Effector memory CD8-positive, alpha-beta T cell (primary cell): ENCODE measurements around the gene RHBDF1.

ENCODE experiments used
- ATAC-seq: fragments of 150-1000 bp; cut with Tn5 transposase; replicated peaks from 2 replicates; pipeline ENCODE4 v1.10.0; 2021; ENCODE audit warnings: mild to moderate bottlenecking, moderate library complexity
- DNase-seq, 3 experiments: peaks; one replicate each; pipeline ENCODE4 v3.0.0; 2021
- H3K27ac Mint-ChIP-seq, 2 donors: one replicate each; pipeline ENCODE4 v1.8.0; 2022; ENCODE audit warnings: mild to moderate bottlenecking in 2 of 2, mixed read lengths in 2 of 2, moderate library complexity in 2 of 2
- H3K27me3 Mint-ChIP-seq, 2 donors: one replicate each; pipeline ENCODE4 v1.8.0; 2022; ENCODE audit warnings: mixed read lengths in 2 of 2
- H3K36me3 Mint-ChIP-seq: one replicate; pipeline ENCODE4 v1.8.0; 2022; ENCODE audit warnings: mild to moderate bottlenecking, moderate library complexity, mixed read lengths; ENCODE audit not compliant: insufficient read depth
- H3K4me1 Mint-ChIP-seq, 2 donors: one replicate each; pipeline ENCODE4 v1.8.0; 2022; ENCODE audit warnings: low read depth in 2 of 2, mixed read lengths in 2 of 2
- H3K4me3 Mint-ChIP-seq, 2 donors: one replicate each; pipeline ENCODE4 v1.8.0; 2022; ENCODE audit warnings: mild to moderate bottlenecking in 2 of 2, mixed read lengths in 2 of 2, moderate library complexity in 2 of 2
- H3K9me3 Mint-ChIP-seq, 2 donors: one replicate each; pipeline ENCODE4 v1.8.0; 2022; ENCODE audit warnings: mixed read lengths in 2 of 2

Gene RHBDF1

DNA sequence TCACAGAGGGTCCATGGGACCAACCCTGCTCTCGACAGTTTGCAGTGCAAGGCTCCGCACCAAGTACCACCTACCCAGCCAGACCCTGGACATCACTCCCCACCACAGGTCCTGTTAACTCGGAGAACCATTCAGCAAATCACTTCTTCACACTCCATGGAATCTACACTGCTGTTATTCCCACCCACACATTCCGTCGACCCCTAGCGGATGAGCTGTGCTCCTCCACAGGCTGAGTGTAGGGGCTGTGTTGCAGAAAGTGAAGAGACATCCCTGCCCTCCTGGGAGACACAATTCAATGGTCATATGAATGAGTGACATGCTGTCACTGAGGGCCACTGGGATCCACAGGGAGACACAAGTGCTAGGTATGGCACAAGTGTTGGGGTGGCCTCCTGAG, 33.1 kb upstream of the RHBDF1 start:
- Mint-ChIP-seq H3K4me1 (no peaks in the 10 kb centered on the region), H3K27ac (no peak overlapping the region), H3K9me3 (no peaks in the 10 kb centered on the region), H3K36me3 (peaks cover 35% of the 10 kb centered on the region), H3K27me3 (no peaks in the 10 kb centered on the region), H3K4me3 (no peak overlapping the region)
- ATAC-seq: no peak
- no peak for DNase-seq

DNA sequence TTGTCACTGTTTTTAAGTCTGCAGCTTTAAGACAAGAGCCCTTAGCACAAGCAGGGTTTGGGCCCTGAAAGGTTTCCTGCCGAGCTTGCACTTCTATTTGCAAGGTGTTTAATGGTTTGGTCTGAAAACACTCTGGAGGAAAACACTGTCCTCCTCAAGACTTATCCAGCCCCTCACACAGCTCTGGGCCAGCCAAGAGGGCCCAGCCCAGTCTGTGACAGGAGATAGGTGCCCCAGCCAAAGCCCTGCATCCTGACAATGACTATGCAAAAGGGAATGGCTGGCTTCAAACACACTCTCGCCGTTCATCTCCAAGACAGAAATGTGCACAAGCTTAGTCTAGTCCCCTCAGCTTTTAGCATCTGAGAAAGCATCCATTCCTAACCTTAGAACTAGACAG, 32.5 kb upstream of the RHBDF1 start:
- no peaks in the 10 kb centered on the region for H3K9me3 Mint-ChIP-seq

DNA sequence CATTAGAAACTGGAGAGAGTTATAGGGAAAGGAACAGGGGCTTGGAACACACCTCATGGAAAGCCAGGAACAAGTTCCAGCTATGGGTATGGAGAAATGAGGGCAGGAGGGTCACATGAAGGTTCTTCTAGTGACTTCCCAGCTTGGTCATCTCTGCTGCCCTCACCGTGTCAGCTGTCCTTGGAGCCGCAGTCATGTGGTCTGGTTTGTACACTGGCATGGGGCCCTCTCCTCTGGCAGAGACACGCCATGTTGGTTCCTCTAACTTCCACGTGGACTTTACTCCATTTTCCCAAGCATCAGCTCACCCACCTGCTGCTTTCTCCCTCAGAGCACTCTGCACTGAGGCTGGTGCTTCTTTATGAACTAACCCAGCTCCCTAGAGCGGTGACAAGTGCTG, 31.9 kb upstream of the RHBDF1 start:
- no peak for ATAC-seq
- Mint-ChIP-seq H3K4me3 (no peak overlapping the region), H3K27me3 (no peaks in the 10 kb centered on the region), H3K4me1 (no peaks in the 10 kb centered on the region), H3K9me3 (no peaks in the 10 kb centered on the region), H3K36me3 (peaks cover 34% of the 10 kb centered on the region), H3K27ac (no peak overlapping the region)
- no peak for DNase-seq

More for the DNA sequence above, 32.5 kb upstream of the RHBDF1 start:
- ATAC-seq (no peak), DNase-seq (no peak)
- H3K4me3 Mint-ChIP-seq: no peak overlapping the region
- H3K36me3 Mint-ChIP-seq: peaks cover 36% of the 10 kb centered on the region
- no peaks in the 10 kb centered on the region for H3K4me1 Mint-ChIP-seq
- H3K27me3 Mint-ChIP-seq: no peaks in the 10 kb centered on the region
- H3K27ac Mint-ChIP-seq: no peak overlapping the region

DNA sequence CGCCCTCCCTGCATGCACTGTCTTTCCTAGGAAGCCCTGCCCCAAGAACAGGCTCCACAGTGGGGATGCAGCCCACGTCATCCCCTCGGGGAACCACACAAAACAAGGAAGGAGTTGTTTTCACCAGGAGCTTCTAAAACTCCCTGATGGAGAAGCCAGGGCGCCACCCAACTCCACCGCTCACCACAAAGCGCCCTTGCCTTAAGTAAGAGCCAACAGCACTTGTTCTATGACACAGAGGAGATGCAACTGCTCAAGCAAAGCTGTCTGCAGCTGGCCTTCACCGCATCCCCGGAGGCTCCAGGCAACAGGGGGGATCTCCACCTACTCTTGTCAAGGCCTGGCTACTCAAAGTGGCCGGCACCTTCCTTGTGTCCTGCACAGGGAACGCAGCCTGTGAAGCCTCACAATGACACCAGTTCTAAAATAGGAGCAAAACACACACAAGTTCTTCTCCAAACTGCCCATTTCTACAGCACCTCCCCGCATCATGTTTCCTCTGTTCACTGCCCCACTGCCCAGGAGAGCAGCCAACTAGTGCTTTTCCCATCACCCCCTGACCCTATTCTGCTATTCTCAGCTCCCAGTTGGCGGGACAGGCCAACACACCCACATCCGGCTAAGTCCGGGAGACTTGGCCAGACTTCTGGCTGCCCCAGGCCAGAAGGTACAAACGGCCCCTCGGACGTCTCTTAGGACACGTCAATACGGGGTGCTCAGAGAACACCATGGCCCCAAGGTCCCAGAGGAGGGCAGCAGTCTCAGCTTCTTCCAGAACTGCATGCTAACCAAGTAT, 29.8 kb upstream of the RHBDF1 start:
- peaks cover 0 to 3% of the 10 kb centered on the region in 2 donors for H3K4me1 Mint-ChIP-seq

DNA sequence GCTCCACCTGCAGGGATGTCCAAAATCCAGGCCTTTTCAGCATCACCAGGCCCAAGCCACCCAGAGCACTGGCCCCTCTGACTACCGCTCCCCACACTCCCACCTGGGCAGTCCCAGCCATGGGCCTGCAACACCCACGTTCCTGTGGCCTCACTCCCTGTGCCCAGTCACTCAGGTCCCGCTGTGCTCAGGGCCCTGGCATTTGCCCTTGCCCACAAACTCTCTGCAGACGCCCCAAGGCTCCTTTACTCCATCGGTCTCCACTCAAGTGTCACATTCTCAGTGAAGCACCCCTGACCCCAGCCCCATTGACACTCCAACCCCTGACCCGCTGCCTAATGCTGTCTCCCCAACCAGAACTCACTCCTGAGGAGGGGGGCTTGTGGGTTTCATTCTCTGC, 29.2 kb upstream of the RHBDF1 start:
- Mint-ChIP-seq H3K4me3 (no peak overlapping the region), H3K9me3 (no peaks in the 10 kb centered on the region), H3K27me3 (no peaks in the 10 kb centered on the region), H3K27ac (peak overlapping the region in 1 of 2 donors; percentile 21), H3K36me3 (peaks cover 21% of the 10 kb centered on the region), H3K4me1 (peaks cover 3 to 6% of the 10 kb centered on the region in 2 donors)
- ATAC-seq (no peak), DNase-seq (no peak)

More for the DNA sequence above, 29.8 kb upstream of the RHBDF1 start:
- peaks cover 21% of the 10 kb centered on the region for H3K36me3 Mint-ChIP-seq
- H3K27me3 Mint-ChIP-seq: no peaks in the 10 kb centered on the region
- ATAC-seq (no peak), DNase-seq (no peak)
- H3K4me3 Mint-ChIP-seq: no peak overlapping the region
- no peaks in the 10 kb centered on the region for H3K9me3 Mint-ChIP-seq
- H3K27ac Mint-ChIP-seq: peak overlapping the region in 1 of 2 donors; percentile 21

DNA sequence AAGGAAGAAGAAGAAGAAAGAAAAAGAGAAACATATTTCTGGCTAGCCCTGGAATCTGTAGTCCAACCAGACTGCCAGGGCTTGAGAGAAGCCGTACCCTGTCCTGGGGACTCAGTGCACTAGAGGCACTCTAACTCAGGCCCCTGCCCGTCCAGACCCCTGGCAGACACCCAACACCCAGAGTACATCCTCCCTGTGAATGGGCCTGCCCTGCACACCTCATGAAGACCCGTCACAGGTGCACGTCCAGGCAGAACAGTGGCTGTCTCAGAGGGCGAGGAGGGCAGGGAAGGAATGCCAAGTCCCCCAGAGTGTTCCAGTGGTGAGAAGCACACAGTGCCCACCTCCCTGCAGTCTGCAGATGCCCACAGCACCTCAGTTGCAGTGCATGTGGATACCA, 28.6 kb upstream of the RHBDF1 start:
- Mint-ChIP-seq H3K4me3 (no peak overlapping the region), H3K27ac (no peak overlapping the region), H3K4me1 (peaks cover 3 to 6% of the 10 kb centered on the region in 2 donors), H3K9me3 (no peaks in the 10 kb centered on the region), H3K27me3 (no peaks in the 10 kb centered on the region), H3K36me3 (peaks cover 21% of the 10 kb centered on the region)
- DNase-seq (no peak), ATAC-seq (no peak)

DNA sequence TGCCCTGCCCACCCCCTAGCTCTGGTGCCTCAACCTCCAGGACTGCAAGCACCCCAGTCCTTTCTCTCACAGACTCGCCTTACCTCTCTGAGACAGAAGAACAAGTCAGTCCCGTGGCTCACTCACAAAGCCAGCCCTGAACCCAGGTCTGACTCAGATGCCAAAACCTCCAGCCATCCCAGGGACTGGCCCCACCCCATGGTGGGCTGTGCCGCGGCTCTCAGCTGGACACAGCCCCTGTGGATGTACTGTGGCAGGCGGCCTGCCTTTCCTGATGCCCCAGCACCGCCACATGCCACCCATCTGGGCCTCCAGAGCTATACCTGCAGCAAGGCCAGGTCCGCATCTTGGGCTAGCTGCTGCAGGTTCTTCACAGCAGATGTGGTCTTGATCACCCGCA, 25.4 kb upstream of the RHBDF1 start:
- peaks cover 3 to 6% of the 10 kb centered on the region in 2 donors for H3K4me1 Mint-ChIP-seq
- no peaks in the 10 kb centered on the region for H3K27me3 Mint-ChIP-seq
- H3K27ac Mint-ChIP-seq: no peak overlapping the region
- DNase-seq (no peak), ATAC-seq (no peak)
- no peak overlapping the region for H3K4me3 Mint-ChIP-seq
- no peaks in the 10 kb centered on the region for H3K9me3 Mint-ChIP-seq
- peaks cover 5% of the 10 kb centered on the region for H3K36me3 Mint-ChIP-seq

DNA sequence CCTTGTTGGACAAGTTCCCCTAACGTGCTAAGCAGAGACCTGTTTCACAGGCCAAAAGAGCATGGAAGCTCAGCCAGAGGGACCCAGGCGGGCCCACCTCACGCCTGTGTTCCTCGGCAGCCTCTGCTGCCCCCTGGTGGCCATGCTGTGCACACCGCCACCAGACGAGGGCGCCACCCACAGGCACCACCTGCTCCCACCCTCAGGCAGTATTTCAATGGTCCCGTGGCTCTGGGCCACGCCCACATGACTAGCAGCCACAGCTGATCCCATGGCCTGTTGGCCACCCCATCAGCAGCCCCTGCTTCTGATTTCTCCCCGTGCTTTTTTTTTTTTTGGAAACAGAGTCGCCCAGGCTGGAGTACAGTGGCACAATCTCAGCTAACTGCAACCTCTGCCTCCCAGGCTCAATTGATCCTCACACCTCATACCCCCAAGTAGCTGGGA, 24.5 kb upstream of the RHBDF1 start:
- no peak overlapping the region for H3K27ac Mint-ChIP-seq
- DNase-seq (peak; percentile 88 to 92 (median 91)), ATAC-seq (peak; percentile 99)
- peaks cover 5% of the 10 kb centered on the region for H3K36me3 Mint-ChIP-seq
- peaks cover 6% of the 10 kb centered on the region in 2 donors for H3K4me1 Mint-ChIP-seq
- H3K9me3 Mint-ChIP-seq: no peaks in the 10 kb centered on the region
- no peak overlapping the region for H3K4me3 Mint-ChIP-seq
- H3K27me3 Mint-ChIP-seq: no peaks in the 10 kb centered on the region

DNA sequence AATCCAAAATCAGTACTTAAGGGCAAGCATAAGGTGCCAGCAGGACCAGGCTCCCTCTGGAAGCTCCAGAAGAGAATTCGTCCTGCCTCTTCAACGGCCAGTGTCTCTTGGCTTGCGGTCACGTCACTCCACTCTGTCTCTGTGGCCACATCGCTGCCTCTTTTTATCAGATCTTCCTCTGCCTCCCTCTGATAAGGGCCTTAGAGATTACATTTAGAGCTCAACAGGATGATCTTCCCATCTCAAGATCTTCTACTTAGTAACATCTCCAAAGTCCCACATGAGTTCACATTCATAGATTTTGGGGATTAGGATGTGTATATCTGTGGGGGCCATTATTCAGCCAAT, 22.5 kb upstream of the RHBDF1 start:
- Mint-ChIP-seq H3K27me3 (no peaks in the 10 kb centered on the region), H3K9me3 (no peaks in the 10 kb centered on the region), H3K36me3 (peaks cover 9% of the 10 kb centered on the region), H3K4me3 (no peak overlapping the region), H3K27ac (peak overlapping the region in 1 of 2 donors; percentile 51), H3K4me1 (peaks cover 6% of the 10 kb centered on the region in 2 donors)
- no peak for DNase-seq
- no peak for ATAC-seq

DNA sequence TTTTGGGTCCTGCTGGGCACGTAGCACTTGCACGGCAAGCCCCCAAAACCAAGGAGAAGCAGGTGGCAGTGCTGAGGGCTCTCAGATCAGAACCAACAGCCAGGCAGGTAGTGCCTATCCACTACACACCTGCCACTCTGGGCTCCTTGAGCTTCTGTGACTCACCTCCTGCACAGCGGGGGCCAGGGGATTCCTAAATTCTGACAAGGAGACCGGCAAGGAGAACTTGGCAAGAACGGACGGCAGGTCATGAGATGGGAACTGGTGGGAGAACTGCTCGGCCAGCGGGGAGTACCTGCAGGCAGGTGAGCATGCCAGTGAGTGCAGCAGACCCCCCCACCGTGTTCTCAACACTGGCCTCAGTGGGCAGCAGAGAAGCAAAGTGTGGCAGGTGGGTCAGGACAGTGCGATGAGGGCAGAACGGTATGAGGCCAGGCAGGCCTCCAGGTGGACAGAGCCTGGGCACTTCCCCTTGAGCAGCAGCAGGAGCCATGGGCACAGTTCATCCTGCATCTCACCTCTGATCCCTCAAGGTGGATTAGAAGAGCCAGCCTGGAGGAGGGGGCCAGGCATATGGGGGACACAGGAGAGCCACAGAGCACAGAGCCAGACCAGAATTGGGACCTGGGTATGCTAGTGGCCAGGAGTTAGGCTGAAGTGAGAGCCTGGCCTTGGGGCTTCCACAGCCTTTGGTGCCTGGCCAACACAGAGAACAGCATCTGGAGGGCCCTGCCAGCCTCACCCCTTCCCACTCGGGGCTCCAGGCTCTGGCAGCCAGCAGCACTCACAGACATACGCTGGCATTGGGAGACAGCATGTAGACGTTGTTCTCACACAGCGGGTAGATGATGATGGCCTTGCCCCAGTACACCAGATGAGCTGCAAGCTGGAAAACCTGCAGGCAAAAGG, 20.3 kb upstream of the RHBDF1 start:
- DNase-seq (no peak), ATAC-seq (no peak)
- H3K9me3 Mint-ChIP-seq: no peaks in the 10 kb centered on the region
- no peaks in the 10 kb centered on the region for H3K27me3 Mint-ChIP-seq
- H3K27ac Mint-ChIP-seq: peak overlapping the region; percentile 53 to 79
- H3K4me1 Mint-ChIP-seq: peaks cover 4 to 6% of the 10 kb centered on the region in 2 donors
- peaks cover 18% of the 10 kb centered on the region for H3K36me3 Mint-ChIP-seq
- H3K4me3 Mint-ChIP-seq: no peak overlapping the region

DNA sequence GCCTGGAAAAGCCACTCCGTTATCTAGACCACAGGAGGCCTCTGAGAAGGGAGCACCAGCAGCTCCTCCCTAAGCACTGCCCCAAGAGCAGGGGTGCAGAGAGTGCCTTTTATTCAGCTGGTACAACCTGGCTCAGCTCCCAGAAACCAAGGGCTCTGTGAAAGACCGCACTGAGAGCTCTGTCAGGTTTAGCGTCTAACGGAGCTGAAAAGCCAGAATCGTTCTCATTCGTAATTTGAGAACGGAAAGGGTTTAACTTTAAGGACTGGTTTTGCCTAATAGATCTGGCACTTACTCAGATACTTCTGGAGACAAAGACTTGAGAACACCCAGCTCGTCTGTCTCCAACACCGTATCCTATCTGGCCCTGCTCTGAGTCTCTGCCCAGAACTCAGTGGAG, 19.1 kb upstream of the RHBDF1 start:
- H3K27me3 Mint-ChIP-seq: no peaks in the 10 kb centered on the region
- peaks cover 21% of the 10 kb centered on the region for H3K36me3 Mint-ChIP-seq
- no peak for DNase-seq
- peaks cover 0 to 2% of the 10 kb centered on the region in 2 donors for H3K4me1 Mint-ChIP-seq
- no peaks in the 10 kb centered on the region for H3K9me3 Mint-ChIP-seq
- no peak overlapping the region for H3K27ac Mint-ChIP-seq
- H3K4me3 Mint-ChIP-seq: no peak overlapping the region
- ATAC-seq: no peak

DNA sequence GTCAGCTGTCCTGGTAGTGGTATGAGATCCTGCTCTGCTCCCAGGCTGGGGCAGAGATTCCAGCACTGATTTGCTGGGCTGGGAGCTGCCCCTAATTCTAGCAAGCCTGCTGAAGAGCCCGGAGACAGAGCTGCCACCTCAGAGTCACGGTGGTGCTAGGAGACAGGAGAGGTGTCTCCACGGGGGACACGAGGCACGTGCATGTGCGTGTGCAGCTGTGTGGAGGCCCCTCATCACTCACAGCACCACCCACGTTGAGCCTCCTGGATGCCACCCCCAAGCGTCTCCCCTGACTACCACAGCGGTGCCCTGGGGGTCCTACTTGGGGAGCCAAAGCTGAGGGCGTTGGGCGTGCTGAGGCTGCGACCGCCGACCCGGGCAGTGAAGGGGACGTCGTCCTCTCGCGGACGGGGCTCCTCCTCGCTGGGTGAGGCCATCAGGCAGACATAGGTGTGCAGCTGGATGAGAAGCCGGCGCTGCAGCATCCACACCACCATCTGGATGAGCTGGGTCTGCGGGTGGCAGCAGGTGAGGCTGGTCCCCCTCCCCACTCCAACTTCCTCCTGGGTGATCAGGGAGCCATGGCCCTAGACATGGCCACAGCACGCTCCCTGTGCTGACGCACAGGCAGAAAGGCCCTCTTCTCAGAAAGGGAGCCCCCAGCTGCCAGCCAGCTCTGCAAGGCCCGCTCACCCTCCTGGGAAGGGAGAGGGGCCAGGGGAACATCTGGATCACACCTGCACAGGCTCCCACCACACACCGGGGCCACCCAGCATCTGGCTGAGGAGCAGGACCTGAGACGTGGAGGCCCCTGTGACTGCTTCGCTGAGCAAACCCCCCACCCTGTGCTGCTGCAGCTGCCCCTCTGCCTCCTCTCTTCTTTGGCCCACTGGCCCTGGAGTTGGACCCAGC, 17.2 kb upstream of the RHBDF1 start:
- Mint-ChIP-seq H3K4me1 (peaks cover 5 to 7% of the 10 kb centered on the region in 2 donors), H3K27me3 (no peaks in the 10 kb centered on the region), H3K9me3 (no peaks in the 10 kb centered on the region), H3K36me3 (peaks cover 32% of the 10 kb centered on the region), H3K4me3 (no peak overlapping the region), H3K27ac (peak overlapping the region in 1 of 2 donors; percentile 46)
- DNase-seq (no peak), ATAC-seq (no peak)

DNA sequence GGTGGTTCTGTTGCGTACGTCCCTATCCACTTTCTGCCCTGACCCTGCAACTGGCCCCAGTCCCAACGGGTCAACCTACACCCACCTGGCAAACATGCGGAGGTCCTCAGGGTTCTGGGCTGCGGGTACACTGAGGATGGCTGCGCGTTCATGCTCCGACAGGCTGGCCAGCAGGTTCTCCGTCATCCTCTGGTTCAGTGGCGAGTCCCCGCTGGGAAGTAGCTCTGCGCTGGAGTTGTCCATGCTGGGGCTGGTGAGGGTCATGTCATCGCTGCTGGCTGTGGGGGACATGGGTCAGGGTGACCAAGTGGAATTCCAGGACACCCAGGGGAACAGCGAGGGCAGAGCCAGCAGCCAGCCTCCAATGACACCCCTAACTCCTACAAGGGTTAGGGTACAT, 16.2 kb upstream of the RHBDF1 start:
- H3K4me3 Mint-ChIP-seq: no peak overlapping the region
- no peak overlapping the region for H3K27ac Mint-ChIP-seq
- H3K27me3 Mint-ChIP-seq: no peaks in the 10 kb centered on the region
- DNase-seq (no peak), ATAC-seq (no peak)
- H3K4me1 Mint-ChIP-seq: peaks cover 13 to 17% of the 10 kb centered on the region in 2 donors
- peaks cover 34% of the 10 kb centered on the region for H3K36me3 Mint-ChIP-seq
- no peaks in the 10 kb centered on the region for H3K9me3 Mint-ChIP-seq
